Right kidney (tissue), 9 donors: ENCODE measurements around the gene DCAF8L1.
"Not testable (repeated sequence)": the region's sequence is repeated elsewhere in the genome, so short reads cannot be mapped to it uniquely, and the experiment has no call there.

Experiments
- DNase-seq: peaks from one replicate; pipeline ENCODE4 v3.0.0-alpha.2; 2016
- long read RNA-seq, 8 donors: transcript quantifications; one replicate each; lab custom pipeline, GENCODE V29; 2026

The DCAF8L1 gene
- long read RNA-seq, donor 1, result 0 reads
- long read RNA-seq, donor 2, result 0 reads
- long read RNA-seq, donor 3, result 0 reads
- long read RNA-seq, donor 4, result 0 reads
- long read RNA-seq, donor 5, result 0 reads
- long read RNA-seq, donor 6, result 0 reads
- long read RNA-seq, donor 7, result 0 reads
- long read RNA-seq, donor 8, result 0 reads

GRCh38 chrX:27981349-27981748, at the start of gene DCAF8L1:
DCAF8L1 (minus strand) TSS chrX:27981449; CDS start chrX:27981334, 115 bp downstream.
- no peak for DNase-seq

- no peak for DNase-seq
Observed at GRCh38 chrX:28022371-28022770, 41.1 kb upstream of the DCAF8L1 start.

DNA sequence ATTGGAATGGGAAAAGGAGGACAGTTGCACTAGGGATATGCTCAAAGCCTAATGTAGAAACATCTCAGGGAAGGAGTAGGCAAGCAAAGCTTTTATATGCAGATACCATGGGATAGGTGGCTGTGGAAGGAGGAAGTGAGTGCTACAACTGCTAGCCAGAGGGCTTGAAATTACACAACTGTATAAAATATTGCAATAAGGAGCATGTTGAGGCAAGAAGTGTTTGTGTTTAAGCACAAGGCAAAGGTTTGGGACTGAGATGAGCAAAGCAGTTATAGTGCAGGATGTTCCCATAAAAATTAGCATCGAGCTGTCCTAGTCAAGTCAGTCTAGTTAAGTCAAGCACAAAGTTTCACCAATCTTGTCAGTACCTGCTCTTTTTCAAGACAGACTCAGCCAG, 35.6 kb upstream of the DCAF8L1 start:
- no peak for DNase-seq

GRCh38 chrX:28015993-28016392, 34.7 kb upstream of the DCAF8L1 start:
- DNase-seq, result no peak

DNA sequence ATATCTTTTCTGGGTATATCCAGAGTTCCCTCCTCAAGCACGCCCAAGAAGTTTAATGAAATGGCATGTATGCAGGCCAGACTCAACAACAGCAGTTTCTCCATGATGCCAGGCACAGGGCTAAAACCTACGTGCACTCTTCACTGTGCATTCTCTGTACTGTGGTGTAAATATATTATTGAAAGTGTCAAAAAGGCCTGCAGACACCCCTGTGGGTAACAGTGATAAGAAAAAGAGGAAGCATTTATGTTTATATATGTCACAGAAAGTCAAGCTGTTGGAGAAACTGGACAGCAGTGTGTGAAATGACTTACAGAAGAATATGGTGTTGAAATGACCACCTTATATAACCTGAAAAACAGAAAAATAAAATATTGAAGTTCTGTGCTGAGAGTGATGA, 29.6 kb upstream of the DCAF8L1 start:
- DNase-seq, result no peak

DNA sequence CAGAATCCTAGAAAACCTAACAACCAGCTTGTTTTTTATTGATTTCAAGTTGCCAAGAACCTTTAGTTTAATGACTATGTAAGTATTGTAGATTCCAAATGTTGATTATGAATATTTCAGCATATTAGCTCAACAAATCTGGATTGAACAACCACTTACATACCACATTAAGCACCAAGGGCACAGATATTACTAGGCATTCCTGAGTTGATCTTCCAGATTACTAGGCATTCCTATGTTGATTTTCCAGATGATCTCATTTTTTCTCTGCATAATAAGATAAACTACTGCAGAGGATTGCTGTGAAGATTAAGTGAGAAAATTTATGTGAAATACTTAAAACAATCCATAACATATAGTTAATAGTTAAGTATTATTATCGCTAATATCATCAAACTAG, 17.4 kb upstream of the DCAF8L1 start:
- DNase-seq, result no peak

DNA sequence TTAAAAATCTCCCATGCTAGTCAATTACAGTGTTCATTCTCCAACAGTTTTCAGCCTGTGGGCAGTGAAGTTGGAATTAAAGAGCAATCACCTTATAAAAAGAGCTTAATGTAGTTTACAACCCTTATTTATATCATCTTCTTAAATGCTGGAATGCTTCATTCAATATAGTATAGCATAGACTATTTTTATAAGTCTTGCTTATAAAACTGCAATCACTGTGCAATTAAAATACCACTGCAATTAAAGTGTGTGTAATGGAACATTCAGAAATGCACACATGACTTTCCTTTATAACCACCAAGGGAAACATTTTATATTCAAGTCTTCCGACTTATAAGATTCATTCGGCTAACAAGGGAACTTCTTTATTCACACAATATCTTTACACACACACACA, 16.4 kb upstream of the DCAF8L1 start:
- no peak for DNase-seq

GRCh38 chrX:27996132-27996531, 14.9 kb upstream of the DCAF8L1 start:
- no peak for DNase-seq

DNA sequence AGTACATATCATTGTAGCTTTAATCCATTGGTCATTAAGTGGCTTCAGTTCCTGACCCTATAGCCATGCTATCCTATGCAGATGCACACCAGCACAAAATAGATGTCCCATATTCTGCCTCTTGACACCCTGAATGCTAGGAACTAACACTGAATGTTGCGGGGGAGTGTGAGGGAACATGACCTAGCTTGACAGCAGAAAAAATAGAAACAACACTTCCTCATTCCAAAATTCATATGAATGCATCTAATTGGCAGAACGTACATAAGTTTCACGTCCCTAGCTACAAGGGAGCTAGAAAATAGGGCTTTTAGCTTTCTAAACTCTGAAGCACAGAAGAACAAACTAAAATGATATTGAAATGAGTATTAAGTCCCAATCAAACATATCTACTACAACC, 14.4 kb upstream of the DCAF8L1 start:
- no peak for DNase-seq

DNA sequence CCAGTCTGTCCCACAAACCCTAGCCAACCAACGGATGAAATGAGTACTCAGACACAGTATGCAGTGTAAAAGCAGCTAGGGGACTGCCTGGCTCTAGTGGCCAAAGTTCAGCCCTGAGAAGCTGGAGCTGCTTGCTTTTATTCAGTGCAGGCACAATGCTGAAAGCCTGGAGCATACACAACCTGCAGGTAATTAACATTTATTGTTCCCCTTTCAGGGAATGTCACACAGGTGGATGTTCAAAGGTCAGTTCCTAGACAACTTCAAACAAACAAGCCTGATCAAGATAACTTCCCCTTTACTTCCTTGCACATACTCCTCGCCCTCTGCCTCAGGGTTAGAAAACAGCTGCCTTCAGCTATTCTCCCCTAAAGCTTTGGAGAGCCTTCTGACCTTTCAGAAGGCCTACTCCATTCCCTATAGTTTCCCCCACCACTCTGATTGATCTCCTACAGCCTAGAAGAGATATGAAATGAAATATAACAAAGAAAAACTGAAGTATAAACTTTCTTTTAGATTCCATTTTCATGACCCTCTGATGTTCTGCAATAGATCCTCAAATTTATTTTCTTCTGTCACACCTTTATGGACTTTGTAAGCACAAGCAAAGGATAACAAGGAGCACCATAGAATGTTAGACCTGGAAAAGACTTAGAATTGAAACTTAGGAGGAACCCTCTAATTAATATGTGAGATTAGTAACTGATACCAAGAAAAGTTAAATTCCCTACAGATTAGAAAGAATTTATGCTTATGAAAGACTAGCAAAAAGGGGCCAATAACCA, 6.8 kb upstream of the DCAF8L1 start:
- DNase-seq, result no peak

- DNase-seq, result not testable (repeated sequence)
Observed at GRCh38 chrX:27976934-27977333, 4.3 kb downstream of the DCAF8L1 start.

DNA sequence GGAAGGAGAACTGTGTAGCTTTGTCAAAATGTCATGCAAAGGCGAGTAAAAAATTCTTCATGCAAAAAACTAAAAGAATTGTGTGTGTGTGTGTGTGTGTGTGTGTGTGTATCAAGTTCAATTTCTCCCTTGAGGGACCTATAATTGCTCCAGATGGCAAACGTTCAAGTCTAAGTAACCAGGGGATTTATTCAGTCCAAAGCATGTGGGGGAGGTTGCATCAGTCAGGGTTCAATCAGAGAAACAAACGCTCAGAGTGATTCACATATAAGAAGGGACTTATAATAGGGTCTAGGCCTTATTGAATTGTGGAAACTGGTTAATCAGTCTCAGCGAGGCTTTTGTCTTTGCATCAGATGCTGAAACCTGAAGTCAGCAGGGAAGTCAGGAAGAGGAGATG, 5.0 kb downstream of the DCAF8L1 start:
- DNase-seq, result no peak

DNA sequence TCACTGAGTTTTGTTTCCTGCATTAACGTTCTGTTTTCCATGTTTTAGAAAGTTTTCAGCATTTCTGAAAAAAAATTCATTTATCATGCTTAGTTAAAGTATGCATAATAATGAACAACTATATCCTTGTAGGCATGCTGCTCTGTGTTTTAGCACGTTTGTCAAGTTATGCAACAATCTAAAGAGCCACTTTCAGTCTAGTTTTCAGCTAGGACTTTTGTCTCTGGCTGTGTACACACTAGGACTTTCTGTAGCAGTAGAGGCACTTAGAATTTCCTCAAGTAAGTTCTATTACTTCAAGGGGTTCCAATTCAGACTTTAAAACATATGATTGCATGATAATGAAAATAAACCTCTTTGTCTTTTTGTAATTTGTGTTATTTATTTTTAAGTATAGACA, 12.4 kb downstream of the DCAF8L1 start:
- DNase-seq, result no peak

GRCh38 chrX:27968352-27968751, 12.9 kb downstream of the DCAF8L1 start:
- DNase-seq, result no peak

DNA sequence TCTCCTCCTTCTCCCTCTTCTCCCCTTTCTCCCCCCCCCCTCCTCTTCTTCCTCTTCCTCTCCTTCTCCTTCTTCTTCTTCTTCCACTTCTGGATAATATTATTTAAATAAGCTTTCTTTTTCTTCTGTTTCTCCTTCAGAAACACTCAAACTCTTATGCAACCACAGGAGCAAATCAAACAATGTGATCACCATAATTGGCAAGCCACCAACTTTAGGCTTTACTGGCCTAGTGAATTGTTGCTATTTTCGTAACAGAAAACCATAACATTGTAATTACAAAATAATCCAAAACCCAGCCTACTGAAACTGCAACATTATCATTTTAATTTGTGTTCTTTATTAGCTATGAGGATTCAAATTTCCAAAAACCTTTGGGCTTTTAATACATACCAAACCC, 14.3 kb downstream of the DCAF8L1 start:
- no peak for DNase-seq

DNA sequence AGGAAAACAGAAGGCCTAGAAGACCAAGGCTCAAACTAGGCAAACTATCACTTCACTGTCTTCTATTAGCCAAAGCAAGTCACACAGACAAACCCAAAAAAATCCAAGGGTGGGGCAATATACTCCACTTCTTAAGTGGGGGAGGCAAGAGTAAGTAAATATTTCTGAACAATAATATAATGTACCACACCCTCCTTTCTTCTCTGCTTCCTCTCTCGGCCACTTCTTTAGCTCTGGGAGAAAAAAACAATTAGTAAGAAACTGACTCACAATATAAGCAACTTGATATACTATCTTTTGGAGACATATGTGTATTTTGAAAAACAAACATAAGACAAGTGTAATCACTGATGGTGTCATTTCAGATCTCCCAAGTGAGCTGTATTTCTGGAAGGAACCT, 14.8 kb downstream of the DCAF8L1 start:
- DNase-seq, result no peak

DNA sequence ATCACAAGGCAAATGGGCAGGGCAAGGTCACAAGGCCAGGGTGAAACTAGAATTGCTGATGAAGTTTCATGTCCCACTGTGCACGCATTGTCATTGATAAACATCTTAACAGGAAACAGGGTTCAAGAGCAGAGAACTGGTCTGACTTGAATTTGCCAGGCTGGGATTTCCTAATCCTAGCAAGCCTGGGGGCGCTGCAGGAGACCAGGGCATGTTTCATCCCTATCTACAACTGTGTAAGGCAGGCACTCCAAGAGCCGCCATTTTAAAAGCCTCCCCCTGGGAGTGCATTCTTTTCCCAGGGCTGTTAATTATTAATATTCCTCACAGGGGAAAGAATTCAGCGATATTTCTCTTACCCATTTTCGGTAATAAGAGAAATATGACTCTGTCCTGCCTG, 15.9 kb downstream of the DCAF8L1 start:
- not testable (repeated sequence) for DNase-seq

DNA sequence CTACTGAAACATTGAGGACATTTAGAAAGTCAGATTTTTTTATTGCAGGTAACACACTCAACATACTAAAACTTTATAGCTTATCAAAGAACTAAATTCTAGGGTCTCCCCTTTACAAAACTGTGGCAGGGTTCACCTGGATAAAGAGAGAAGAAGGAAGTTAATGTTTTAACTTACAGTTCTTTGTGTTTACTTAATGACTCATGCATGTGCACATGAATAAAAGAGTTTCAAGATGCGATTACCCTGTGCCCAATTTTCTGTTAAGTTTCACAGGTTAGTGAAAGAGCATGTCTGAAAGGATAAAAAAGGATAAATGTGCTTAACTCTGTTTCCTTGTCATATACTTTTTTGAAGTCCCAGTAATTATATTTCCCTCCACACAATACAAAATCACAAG, 16.8 kb downstream of the DCAF8L1 start:
- DNase-seq, result no peak

GRCh38 chrX:27960410-27960809, 20.8 kb downstream of the DCAF8L1 start:
- not testable (repeated sequence) for DNase-seq

GRCh38 chrX:27953171-27953570, 28.1 kb downstream of the DCAF8L1 start:
- no peak for DNase-seq

DNA sequence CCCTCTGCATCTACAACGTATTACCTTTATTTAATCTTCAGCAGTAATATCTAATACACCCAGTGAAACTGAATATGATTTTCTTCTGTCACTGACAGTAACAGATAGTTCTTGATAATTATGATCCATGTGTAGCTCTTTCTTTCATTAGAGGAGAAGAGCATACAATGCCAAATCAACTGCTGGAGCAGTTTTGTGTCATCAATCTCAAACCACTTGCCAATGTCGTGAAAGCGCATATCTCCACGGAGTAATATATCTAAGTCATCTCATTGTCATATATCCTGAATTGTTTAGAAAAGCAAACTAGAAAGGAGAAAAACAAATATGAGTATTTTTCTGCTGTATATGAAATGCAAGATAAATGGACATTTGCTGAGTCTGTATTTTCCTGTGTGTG, 47.9 kb downstream of the DCAF8L1 start:
- DNase-seq, result no peak
